ENCODE data around the gene HSPA1B.

Gene HSPA1B

GRCh38 chr6:31874836-31875572, 47.5 kb downstream of the HSPA1B start:
- DNase-seq (ENCODE audit: low spot score): no peak
- in situ Hi-C loops (cut with MboI; ENCODE audit: low pct_unique_long_range_greater_than_20kb, low sequenced_read_pairs, unreplicated experiment): no loop called here
- TF ChIP-seq CTCF (IDR thresholded peaks at IDR 0.05; ENCODE audit: extremely low read depth, insufficient read depth, missing control alignments): no peak

GRCh38 chr6:31875877-31876276, 48.3 kb downstream of the HSPA1B start:
- no peak for TF ChIP-seq CTCF (IDR thresholded peaks at IDR 0.05; ENCODE audit: extremely low read depth, insufficient read depth, missing control alignments)
- no peak for DNase-seq (ENCODE audit: low spot score)
- in situ Hi-C loops (cut with MboI; ENCODE audit: low pct_unique_long_range_greater_than_20kb, low sequenced_read_pairs, unreplicated experiment): no loop called here

GRCh38 chr6:31876357-31876756, 48.8 kb downstream of the HSPA1B start:
- in situ Hi-C loops (cut with MboI; ENCODE audit: low pct_unique_long_range_greater_than_20kb, low sequenced_read_pairs, unreplicated experiment): no loop called here
- no peak for DNase-seq (ENCODE audit: low spot score)
- TF ChIP-seq CTCF (IDR thresholded peaks at IDR 0.05; ENCODE audit: extremely low read depth, insufficient read depth, missing control alignments): no peak

- no peak for DNase-seq (ENCODE audit: low spot score)
- in situ Hi-C loops (cut with MboI; ENCODE audit: low pct_unique_long_range_greater_than_20kb, low sequenced_read_pairs, unreplicated experiment): no loop called here
- no peak for TF ChIP-seq CTCF (IDR thresholded peaks at IDR 0.05; ENCODE audit: extremely low read depth, insufficient read depth, missing control alignments)
Observed at GRCh38 chr6:31877125-31877650, 49.6 kb downstream of the HSPA1B start.

- no peak for DNase-seq (ENCODE audit: low spot score)
- in situ Hi-C loops (cut with MboI; ENCODE audit: low pct_unique_long_range_greater_than_20kb, low sequenced_read_pairs, unreplicated experiment): no loop called here
- TF ChIP-seq CTCF (IDR thresholded peaks at IDR 0.05; ENCODE audit: extremely low read depth, insufficient read depth, missing control alignments): no peak
Observed at GRCh38 chr6:31877651-31878161, 50.2 kb downstream of the HSPA1B start.

GRCh38 chr6:31878222-31878621, 50.7 kb downstream of the HSPA1B start:
- TF ChIP-seq CTCF (IDR thresholded peaks at IDR 0.05; ENCODE audit: extremely low read depth, insufficient read depth, missing control alignments): no peak
- no peak for DNase-seq (ENCODE audit: low spot score)
- in situ Hi-C loops (cut with MboI; ENCODE audit: low pct_unique_long_range_greater_than_20kb, low sequenced_read_pairs, unreplicated experiment): no loop called here
